ENCODE data around the gene SAMD8. TPM values are rescaled to one million over a fixed set of nuclear protein-coding genes. Genes with fewer than 3 reads are reported as not detected.
A peak's percentile ranks its signal among the peaks of the same experiment; 100 is the strongest.

SAMD8 gene
- polyA plus RNA-seq, 3 donors = 13.0 to 18.8 (median 13.7) TPM

DNA sequence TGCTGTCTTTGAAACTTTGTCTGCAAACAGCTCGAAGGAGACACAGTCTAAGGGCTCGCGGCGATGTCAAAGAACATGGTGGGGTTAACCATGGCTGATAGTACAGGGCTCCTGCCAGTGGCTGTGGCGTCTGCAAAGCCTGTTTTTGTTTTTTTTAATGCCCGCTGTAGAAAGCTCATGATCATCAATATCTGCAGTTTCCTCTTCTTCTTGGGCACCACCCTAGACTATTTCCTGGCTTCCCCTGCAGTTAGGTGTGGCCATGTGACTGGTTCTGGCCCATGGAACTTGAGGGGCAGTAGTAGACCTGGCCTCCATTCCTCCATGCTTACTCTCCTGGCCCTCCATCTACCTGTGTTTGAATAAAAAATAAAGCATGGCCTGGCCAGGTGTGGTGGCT lies 21.8 kb upstream of the SAMD8 start:
- intact Hi-C loops (cut with micrococcal nuclease) = no loop called here
- no peaks in the 10 kb centered on the region for H4K20me1 ChIP-seq (ENCODE audit: insufficient read depth, low read length)
- H3K9ac ChIP-seq (ENCODE audit: insufficient read depth, low read length, poor library complexity, severe bottlenecking) = no peak overlapping the region
- Mint-ChIP-seq H3K9me3 (no peaks in the 10 kb centered on the region), H3K4me1 (no peaks in the 10 kb centered on the region), H3K36me3 (no peaks in the 10 kb centered on the region), H3K4me3 (no peak overlapping the region), H3K27ac (peak overlapping the region in 1 of 7 donors; percentile 62), H3K27me3 (ENCODE audit: low read depth in 3 of 3) (peaks cover 0 to 3% (median 1%) of the 10 kb centered on the region in 3 donors)
- TF ChIP-seq, protein P1, sequence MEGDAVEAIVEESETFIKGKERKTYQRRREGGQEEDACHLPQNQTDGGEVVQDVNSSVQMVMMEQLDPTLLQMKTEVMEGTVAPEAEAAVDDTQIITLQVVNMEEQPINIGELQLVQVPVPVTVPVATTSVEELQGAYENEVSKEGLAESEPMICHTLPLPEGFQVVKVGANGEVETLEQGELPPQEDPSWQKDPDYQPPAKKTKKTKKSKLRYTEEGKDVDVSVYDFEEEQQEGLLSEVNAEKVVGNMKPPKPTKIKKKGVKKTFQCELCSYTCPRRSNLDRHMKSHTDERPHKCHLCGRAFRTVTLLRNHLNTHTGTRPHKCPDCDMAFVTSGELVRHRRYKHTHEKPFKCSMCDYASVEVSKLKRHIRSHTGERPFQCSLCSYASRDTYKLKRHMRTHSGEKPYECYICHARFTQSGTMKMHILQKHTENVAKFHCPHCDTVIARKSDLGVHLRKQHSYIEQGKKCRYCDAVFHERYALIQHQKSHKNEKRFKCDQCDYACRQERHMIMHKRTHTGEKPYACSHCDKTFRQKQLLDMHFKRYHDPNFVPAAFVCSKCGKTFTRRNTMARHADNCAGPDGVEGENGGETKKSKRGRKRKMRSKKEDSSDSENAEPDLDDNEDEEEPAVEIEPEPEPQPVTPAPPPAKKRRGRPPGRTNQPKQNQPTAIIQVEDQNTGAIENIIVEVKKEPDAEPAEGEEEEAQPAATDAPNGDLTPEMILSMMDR (IDR thresholded peaks at IDR 0.05) = no peak
- no peaks in the 10 kb centered on the region for H3K4me1 ChIP-seq (ENCODE audit: control insufficient read depth in 1 of 2, insufficient read depth in 2 of 2, low read length in 2 of 2)
- H3K36me3 ChIP-seq (replicated peaks in 1 of 2; ENCODE audit: control insufficient read depth in 1 of 2, insufficient read depth in 2 of 2, low read length in 2 of 2) = no peaks in the 10 kb centered on the region
- no peak overlapping the region for H3K4me3 ChIP-seq (replicated peaks in 1 of 3; ENCODE audit: low read depth in 2 of 3, low read length in 3 of 3)
- 98% methylated on average over 4 of the region's 6 CpGs for WGBS (ENCODE audit: insufficient coverage)
- no peak overlapping the region for H3K4me2 ChIP-seq (replicated peaks; ENCODE audit: extremely low read depth, low read length, poor library complexity, severe bottlenecking)
- H3K79me2 ChIP-seq (ENCODE audit: insufficient read depth, low read length) = no peaks in the 10 kb centered on the region
- no peak overlapping the region for H2AFZ ChIP-seq (ENCODE audit: insufficient read depth, low read depth, low read length, poor library complexity, severe bottlenecking)
- H3K27ac ChIP-seq (ENCODE audit: low read depth in 1 of 2, low read length in 2 of 2) = no peak overlapping the region
- no peaks in the 10 kb centered on the region for H3K27me3 ChIP-seq (ENCODE audit: control insufficient read depth in 2 of 2, insufficient read depth in 2 of 2, low read length in 2 of 2)
- DNase-seq = no peak
- no peaks in the 10 kb centered on the region for H3K9me3 ChIP-seq (replicated peaks in 1 of 2; ENCODE audit: control insufficient read depth in 1 of 2, insufficient read depth in 1 of 2, low read length in 2 of 2)

DNA sequence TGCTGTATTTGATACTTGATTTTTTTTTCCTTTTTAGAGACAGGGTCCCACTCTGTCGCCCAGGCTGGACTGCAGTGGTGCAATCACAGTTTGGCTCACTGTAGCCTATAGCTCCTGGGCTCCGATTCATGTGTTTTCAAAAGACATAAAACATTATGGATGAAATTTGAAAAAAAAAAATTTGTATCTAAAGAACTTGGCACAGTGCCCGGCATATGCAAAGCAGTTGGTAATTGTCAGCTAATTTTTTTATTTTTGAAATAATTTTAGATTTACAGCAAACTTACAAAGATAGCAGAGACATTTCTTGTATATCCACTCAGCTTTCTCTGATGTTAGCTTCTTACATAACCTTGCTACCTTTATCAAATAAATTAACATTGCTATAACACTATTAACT lies 20.3 kb upstream of the SAMD8 start:
- intact Hi-C loops (cut with micrococcal nuclease) = no loop called here
- no peak for DNase-seq
- H2AFZ ChIP-seq (ENCODE audit: insufficient read depth, low read depth, low read length, poor library complexity, severe bottlenecking) = no peak overlapping the region
- no peak overlapping the region for H3K9ac ChIP-seq (ENCODE audit: insufficient read depth, low read length, poor library complexity, severe bottlenecking)
- no peaks in the 10 kb centered on the region for H3K4me1 Mint-ChIP-seq
- no peaks in the 10 kb centered on the region for H3K36me3 Mint-ChIP-seq
- no peaks in the 10 kb centered on the region for H3K27me3 ChIP-seq (ENCODE audit: control insufficient read depth in 2 of 2, insufficient read depth in 2 of 2, low read length in 2 of 2)
- no peaks in the 10 kb centered on the region for H4K20me1 ChIP-seq (ENCODE audit: insufficient read depth, low read length)
- H3K4me1 ChIP-seq (ENCODE audit: control insufficient read depth in 1 of 2, insufficient read depth in 2 of 2, low read length in 2 of 2) = no peaks in the 10 kb centered on the region
- no peak overlapping the region for H3K27ac Mint-ChIP-seq
- H3K79me2 ChIP-seq (ENCODE audit: insufficient read depth, low read length) = no peaks in the 10 kb centered on the region
- no peak overlapping the region for H3K27ac ChIP-seq (ENCODE audit: low read depth in 1 of 2, low read length in 2 of 2)
- 100% methylated on average over 2 of the region's 3 CpGs for WGBS (ENCODE audit: insufficient coverage)
- TF ChIP-seq, protein P1 (IDR thresholded peaks at IDR 0.05) = no peak
- no peak overlapping the region for H3K4me3 Mint-ChIP-seq
- peaks cover 0 to 3% (median 1%) of the 10 kb centered on the region in 3 donors for H3K27me3 Mint-ChIP-seq (ENCODE audit: low read depth in 3 of 3)
- no peak overlapping the region for H3K4me3 ChIP-seq (replicated peaks in 1 of 3; ENCODE audit: low read depth in 2 of 3, low read length in 3 of 3)
- no peaks in the 10 kb centered on the region for H3K9me3 ChIP-seq (replicated peaks in 1 of 2; ENCODE audit: control insufficient read depth in 1 of 2, insufficient read depth in 1 of 2, low read length in 2 of 2)
- no peaks in the 10 kb centered on the region for H3K36me3 ChIP-seq (replicated peaks in 1 of 2; ENCODE audit: control insufficient read depth in 1 of 2, insufficient read depth in 2 of 2, low read length in 2 of 2)
- no peak overlapping the region for H3K4me2 ChIP-seq (replicated peaks; ENCODE audit: extremely low read depth, low read length, poor library complexity, severe bottlenecking)
- no peaks in the 10 kb centered on the region for H3K9me3 Mint-ChIP-seq

All from CD14-positive monocyte (primary cell).